ENCODE results near the gene KRT81.
"Not testable (repeated sequence)": the region's sequence is repeated elsewhere in the genome, so short reads cannot be mapped to it uniquely, and the experiment has no call there.

- TF ChIP-seq EZH2phosphoT487 (IDR thresholded peaks at IDR 0.05; ENCODE audit: insufficient read depth, low read depth); EZH2 (IDR thresholded peaks at IDR 0.05; ENCODE audit: insufficient read depth, poor library complexity, severe bottlenecking): not testable (repeated sequence)
Measured at GRCh38 chr12:52287816-52288805, 3.2 kb downstream of the KRT81 start.
